Stimulated activated CD8-positive, alpha-beta memory T cell treated with anti-CD3 and anti-CD28 coated beads, Interleukin-4, amount 100 ng/mL, for 24 hours (primary cell): ENCODE data around the gene PER2.

ENCODE experiments used
- DNase-seq: peaks from one replicate; pipeline ENCODE4 v3.0.0-alpha.2; 2020; ENCODE audit warnings: low read depth

PER2 gene

DNA sequence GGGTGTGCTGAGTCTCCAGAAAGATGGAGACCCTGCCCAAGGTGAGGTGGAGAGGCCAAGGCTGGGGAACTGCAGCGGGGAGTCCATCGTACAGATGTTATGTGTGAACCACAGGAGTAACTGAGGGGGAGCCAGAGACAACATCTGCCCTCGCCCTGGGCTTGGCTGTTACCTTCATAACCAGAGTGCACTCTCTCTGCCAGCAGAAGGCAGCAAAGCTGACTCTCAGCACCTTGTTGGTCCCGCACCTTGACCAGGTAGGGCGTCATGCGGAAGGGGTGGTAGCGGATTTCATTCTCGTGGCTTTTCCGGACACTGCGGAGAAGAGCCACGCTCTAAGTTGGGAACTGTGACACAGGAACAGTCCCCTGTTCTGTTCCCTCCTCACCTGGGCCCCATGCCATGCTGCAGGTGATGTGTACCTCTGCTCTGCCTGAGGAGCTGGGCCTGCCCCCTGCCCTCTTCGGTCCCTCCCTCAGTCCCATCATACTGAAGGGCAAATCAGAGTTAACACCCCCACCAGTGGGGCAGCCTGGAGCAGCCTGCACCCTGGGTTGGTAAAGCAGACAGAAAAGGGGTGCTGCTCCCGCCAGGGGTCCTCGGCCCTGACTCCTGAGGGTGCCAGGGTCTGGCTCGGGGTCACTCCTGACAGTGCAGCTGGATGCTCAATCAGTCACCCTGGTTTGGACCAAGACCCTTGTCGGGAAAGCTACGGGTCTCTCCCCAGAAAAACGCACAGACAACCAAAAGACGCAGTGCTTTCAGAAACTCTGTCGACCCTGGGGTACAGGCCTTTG, 20.3 kb downstream of the PER2 start:
- DNase-seq: no peak

DNA sequence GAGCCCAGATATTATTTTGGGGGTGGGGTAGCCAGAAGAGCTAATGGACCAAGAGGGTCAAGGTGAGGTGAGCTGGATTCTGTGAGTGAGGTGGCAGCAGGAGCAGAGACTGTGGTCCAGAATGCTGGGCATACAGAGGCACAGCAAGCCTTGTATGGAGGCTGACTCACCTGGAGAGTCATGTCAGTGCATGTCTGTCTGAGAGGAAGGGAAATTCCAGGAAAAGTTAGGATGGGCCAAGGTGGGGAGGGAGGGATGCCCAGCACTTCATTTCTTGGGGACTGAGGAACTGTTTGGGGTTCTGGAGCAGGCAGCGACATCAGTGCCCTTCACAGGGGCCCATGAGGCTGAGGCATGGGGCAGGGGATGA, 21.1 kb downstream of the PER2 start:
- DNase-seq: no peak

DNA sequence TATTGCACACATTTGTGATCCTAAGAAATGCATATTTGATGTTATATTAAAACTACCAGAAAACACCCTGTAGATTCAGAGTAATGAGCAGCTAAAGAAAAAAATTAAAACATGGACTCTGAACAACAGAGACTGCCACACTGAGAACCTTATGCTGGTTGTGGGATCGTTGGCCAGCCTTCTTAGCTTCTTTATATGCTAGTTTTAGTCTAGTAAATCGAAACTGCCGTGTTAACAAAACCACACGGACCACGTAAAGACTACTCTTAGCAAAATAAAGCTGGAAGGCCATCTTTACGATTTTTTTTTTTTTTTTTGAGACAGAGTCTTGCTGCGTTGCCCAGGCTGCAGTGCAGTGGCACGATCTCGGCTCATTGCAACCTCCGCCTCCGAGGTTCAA, 22.8 kb downstream of the PER2 start:
- no peak for DNase-seq

DNA sequence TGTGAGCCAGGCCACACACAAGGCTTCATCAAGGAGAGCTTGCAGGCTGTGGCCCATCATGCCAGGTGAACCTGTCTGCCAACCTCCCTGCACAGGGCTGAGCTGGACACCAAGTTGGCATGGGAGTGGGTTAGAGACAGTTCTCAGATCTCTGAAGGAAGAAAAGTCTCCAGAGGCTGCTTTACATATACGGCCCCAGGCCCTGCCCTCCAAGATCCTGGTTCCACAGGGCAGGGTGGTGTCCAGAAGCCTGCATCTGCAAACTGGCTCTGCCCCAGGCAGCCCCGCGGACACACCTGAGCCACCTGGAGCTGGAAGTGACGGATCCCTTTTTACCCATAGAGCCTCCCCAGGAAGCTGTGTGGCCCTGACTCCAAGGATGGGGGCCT, 24.3 kb downstream of the PER2 start:
- DNase-seq: no peak

DNA sequence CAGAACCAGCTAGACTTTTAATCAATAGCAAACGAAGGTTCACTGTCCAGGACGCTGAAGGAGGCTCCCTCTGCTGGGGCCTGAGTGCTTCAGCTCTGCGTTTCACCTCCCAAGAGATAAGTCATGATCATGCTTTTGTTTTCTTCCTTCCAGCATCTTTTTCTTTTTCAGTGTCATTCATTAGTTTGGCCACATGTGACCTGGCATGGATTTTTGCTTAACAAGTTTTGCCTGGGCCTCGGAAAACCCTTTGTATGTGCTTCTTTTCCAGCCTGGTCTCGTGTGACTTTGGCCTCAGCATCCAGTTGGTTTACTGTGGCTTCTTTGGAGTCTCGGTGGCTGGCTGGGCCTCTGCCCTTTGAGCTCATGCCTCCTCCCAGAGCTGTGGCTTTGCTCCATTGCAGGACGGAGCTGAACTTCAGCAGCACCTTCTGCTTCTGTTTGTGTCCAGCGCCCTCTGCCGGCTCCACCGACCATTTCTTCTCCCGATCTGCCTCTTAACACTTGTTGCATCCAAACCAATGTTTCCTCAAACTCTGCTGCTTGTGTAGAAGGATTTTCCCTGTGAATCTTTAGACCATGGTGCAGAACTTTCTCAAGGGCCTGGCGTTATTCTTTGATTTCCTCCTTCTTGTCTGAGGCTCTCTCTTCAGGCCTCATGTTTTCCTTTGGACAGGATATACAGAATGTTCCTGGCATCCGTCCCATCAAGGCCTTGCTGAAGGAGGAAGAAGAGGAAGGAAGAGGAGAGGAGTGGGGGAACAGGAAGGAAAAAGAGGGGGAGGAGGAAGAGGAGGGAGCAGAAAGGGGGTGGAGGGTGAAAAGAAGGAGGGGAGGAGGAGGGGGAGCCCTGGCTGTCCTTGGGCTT, 25.0 kb downstream of the PER2 start:
- DNase-seq: peak; percentile 59

DNA sequence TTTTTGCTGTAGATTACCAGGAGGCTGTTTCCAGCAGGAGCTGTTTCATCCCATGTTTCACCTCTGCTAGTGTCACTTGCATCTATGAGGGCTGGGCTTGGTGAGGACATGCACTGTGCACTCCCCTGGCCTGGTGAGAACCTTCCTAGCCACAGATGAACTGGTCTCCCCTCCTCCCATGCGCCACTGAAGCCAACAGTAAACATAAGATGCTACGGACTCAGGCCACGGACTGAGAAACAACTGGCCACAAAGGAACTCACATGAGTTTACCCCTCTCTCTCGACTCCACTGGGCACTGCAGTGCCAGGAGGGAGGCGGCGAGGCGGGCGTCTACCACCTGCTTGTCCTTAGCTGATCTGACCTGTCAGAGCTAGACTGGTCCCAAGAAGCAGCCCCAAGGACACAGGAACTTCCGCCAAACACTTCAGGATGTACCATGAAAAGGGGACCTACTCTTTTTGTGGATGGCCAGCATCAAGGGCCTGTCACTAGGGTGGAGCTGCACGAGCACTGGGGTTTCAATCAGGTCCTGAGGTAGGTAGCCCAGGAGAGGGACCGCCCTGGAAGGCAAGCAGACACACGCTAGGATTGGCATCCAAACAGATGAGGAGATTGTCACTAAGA, 25.8 kb downstream of the PER2 start:
- DNase-seq: no peak

DNA sequence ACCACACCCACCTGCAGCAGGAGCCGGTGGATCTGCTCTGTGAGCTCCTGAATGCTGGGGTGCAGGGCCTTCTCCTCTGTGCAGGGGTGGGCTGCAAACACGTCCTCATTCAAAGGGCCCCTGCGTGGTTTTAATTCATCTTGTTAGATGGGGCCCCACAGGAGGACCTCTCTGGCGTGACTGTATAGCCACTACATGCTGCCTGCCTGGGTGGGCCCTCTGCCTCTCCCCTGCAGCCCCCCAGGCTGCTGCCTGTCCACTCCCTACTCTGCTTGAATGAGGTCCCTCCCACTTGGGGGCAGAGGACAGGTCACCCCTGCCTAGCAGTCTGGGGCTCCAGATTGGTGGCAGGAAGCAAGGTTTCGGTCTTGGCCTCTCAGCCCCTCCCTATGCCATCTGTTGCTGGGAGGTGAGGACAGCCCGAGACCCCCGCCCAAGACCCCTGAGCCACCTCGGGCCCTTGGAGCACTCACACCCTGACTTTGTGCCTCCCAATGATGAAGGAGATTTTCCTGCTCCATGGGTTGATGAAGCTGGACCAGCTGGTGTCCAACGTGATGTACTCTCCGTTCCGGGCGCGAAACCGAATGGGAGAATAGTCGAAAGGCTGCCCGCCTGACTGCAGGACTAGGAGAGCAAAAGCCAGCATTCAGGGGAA, 26.6 kb downstream of the PER2 start:
- DNase-seq: no peak

DNA sequence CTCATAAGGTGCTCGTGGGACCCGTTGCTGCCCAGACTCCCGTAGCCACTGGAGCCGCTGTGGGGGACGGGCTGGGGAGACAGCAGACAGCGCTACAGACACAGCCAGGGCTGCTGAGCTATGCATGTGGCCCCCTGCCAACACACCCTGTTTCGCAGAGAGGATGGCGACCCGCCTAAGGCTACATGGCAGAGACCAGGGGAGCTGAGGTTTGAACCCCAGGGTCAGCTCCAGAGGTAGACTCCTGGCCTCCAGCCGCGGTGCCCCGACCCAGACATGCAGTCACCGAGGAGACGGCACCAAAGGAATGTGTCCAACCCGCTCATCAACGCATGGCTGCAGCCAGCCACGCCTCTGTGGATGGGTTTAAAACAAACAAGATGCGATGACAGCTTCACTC, 27.5 kb downstream of the PER2 start:
- DNase-seq: no peak

DNA sequence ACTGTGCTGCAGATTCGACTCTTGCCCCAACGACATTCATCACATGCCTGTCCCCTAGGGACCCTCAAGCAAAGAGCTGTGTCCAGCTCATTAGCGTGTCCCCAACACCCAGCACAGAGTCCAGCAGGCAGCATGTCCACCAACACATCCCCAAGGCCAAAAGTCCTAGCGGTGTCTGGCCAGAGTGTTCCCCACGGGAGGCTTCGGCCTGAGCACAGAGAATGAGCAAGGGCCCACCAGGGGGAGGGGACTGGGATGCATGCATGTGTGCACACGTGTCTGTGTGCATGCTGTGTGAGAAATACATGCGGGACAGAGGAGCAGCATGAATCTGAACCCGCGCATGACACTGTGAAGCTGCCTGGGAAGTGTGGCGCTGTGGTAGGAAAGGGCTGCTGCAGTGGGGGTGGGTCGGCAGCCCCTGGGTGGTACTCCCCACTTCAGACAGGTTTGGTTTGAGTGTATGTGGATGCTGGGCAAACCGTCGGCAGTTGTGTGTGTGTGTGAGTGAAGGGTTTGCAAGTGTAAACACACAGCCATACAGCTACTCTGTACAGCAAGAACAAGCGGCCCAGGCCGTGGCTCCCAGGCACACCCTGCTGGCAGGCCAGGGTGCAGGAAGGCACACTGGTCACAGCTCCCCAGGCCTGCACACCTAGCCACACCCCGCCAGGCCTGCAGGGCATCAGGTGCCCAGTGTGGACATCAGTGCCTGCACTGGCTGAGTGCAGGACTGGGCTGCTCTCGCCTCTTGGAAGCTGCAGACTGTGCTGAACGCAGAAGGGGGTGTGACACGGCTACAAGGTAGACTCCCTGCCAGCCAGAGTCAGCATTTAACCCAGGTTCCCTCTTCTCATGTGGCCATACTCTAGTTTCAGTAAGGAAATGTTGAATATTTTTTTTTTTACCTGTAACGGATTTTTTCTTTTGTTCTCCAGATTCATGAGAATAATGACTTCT, 29.1 kb downstream of the PER2 start:
- DNase-seq: no peak

DNA sequence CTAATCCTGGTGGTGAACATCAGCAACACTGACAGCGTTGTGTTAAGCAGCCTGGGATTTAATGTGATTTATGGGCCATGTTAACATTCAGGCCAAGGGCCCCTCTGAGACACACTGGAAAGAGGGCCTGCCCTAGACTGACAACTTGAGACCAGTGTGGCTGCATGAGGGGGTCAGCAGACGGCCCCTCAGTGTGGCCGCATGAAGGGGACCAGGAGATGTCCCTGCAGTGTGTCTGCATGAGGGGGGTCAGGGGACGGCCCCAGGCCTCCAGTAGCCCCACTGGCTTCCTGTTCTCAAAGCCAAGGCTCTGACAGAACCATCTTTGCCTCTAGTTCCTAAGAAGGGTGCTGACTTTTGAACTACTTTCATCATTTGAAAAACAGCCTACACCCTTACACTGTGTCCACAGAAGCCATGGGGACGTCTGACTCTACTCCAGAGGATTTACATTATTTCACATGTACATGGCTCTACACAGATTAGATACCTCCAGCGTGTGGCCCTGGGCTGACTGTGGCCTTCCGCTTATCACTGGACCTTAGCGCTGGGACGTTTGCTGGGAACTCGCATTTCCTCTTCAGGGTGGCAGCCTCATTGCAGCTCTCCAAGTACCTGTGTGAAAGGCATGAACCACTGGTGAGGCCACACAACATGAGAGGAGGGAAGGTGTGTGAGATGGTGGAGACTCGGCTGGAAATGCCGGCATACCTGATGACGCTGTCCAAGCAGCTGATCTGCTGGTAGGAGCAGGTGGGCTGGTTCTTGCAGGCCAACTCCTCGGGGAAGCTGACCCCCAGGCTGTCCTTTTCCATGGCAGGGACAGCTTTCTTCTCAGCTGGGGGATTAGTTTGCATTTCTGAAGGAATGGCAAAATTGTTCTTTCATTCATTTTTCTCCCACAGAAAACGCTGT, 30.4 kb downstream of the PER2 start:
- no peak for DNase-seq

DNA sequence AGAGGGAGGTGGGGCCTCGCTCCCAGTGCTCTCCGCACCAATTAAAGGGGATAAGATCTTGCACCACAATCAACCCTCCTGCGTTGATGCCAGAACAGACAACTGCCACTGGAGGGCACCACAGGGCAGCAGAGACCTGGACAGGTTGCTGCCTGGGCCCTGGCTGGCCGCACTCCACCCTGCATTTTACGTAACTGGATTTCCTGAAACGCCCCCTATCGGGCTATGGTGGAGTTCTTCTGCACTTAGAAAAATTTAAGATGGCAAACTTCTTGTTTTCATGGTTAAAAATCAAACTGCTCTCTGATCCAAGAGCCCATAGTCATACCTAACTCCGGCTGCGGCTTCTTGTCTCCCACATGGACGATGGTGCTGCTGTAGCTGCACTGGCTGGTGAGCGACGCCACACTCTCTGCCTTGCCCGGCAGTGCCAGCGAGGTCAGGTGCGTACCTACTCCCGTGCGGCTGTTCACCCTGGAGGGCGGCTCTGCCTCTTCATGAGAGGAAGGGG, 31.8 kb downstream of the PER2 start:
- peak; percentile 58 for DNase-seq

DNA sequence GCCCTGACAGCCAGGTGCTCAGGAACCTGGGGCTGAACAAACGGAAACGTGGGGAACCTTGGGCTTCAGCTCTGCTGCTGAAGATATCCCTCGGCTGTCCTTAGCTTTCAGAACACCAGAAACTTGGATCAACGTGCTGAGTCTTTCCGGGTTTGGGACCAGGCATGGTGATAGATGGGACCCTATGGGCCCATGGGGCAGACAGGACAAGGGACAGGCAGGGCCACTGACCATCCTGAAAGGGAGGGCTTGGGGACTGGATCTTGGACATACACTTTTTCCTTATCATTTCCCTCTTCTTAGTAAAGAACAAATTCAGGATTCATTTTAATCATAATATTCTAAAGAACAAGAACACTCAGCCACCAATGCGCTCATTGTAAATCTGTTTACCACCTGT, 32.3 kb downstream of the PER2 start:
- DNase-seq: no peak

DNA sequence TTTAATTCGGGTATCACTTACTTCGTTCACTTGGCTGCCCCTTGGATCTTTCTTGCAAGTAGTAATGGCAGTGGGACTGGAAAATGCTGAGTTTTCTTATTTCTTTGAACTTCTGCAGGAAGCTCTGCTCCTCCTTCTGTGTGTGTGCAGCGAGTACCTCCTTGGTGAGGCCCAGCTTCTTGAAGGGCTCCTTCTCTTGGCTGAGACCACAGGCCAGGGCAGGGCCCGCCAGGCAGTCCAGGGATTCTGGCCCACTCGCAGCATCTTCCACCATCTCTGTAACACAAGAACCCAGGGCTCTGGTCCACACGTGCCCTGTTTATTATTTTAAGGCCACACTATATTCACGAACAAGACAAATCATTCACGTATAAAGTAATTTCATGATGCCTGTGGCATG, 32.8 kb downstream of the PER2 start:
- no peak for DNase-seq

DNA sequence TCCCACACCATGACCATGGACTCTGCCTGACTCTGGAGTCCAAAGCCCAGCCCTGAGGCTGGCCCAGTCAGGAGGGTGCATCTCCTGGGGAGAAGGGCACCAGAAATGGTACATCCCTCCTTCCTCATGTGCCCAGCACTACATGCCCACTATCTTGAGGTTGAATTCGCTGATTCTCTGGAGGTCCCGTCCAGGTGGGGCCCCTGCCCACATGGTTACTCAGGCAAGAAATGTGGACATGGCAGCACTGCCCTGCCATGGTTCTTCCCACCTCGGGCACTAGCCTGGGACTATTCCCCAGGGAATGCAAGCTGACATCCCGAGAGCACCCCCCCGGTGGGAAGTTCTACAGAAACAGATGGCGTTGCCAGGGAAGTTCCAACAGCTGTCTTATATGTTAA, 33.3 kb downstream of the PER2 start:
- no peak for DNase-seq

DNA sequence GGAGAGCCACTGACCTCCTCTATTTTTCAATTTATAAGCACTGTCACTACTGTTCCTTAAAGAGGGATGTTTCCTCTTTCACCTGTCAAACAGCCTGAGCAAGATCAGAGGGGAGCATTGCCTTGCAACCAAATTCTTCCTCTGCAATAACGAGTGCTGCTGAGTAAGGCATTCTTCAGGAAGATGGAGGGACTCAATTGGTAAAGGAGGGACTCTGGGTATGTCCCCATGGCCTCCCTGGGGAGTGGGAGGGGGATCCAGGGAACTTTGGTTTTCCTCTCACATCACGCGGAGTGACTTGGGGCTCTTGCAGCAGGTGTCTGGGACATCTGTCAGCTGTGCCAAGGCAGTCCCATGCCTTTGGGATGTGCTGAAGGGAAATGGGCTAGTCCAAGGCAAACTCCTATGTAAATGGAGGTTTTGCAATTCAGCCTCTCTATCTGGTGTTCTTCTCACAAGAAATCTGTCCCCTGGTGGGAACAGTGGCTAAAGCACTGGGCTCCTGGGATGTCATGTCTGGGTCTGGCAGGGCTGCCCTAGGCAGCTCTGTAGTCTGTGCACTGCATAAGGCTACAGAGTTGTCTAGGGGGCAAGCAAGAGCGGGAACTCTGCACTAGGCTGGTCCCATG, 34.2 kb downstream of the PER2 start:
- no peak for DNase-seq

DNA sequence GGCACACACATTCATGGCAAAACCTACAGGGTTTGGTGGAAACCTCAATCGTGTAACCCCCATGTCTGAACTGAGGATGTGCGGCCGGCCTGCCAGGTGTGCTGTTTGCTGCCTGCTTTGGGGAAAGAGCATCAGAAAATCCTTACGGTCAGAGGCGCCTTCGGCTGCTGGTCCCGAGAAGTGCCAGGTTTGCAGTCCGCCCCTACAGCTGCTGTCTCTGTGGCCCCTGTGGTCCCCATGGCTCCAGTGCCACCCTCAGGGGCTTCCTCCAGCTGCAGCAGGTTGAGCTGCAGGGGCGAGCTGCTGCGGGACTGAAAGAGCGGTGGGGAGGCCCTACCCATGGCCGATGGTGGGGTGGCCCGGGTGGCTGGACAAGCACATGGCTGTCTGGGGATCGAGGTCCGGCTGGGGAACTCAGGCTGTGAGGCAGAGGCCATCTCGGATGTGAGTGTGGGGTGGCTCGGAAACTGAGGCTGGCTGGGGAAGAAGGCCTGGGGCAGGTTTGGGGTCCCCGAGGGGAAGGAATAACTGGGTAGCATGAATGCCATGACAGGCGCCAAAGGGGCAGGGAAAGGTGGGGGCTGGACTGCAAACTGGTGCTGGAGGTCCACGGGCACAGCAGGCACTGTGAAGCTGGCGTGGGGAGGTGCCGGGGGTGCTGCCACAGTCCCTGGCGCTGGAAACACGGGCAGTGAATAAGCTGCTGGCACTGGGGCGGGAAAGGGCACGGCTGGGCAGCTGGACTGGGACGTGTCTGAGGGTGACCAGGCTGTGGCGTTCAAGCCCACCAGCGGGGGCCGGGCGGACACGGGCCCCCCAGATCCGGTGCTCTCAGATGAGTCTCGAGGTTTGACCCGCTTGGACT, 35.4 kb downstream of the PER2 start:
- DNase-seq: no peak

DNA sequence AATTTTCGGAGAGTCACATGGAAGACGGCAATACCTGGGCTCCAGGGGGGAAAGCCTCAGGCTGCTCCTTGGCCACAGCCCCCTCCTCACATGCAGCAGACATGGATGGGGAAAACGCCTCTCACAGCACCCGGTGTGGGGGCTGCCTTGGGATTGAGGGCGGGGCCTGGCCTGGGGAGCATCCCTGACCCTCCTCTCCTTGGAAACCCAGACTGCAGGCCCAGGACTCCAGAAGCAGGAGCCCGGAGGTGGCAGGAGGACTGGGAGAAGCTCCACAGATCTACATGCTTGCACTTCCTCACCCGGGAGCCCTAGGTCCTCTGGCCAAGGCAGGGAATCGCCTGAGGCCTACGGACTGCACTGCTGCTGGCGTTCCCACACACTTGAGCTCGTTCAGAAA, 36.4 kb downstream of the PER2 start:
- DNase-seq: no peak

DNA sequence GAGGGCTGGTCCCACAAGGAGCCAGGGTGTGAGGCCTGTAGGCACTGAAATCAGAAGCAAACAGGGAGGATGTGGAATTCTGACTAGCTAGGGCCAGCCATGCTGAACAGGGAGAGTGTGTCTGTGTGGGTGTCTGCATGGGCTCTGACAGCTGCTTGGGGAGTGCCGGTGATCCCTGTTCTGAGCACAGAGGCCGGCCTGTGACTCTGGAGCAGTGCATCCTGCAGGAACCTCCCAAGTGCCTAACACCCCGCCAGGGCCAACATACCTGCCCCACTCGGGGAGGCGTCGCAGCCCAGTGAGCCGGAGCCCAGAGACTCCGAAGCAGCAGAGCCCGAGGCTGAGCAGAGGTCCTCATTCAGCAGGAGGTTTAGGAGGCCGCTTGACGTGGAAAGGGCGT, 37.1 kb downstream of the PER2 start:
- no peak for DNase-seq

DNA sequence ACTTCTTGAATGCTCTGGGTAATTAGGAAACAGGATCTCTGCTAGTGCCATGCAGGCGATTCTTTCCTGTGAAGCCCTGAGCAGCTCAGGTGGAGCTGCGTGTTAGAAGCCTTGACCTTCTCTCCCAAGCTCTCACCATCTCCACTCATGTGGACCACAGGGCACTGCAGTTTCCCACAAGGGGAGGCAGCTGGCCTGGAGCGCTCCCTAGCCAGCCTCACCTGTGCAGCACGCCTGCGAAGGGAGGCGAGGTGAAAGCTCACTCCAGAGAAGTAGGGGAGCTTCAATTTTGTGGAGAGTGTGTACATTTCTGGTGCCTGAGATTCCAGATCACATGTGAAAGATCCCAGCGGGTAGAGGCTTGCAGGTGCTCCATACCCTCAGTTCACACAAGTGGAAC, 37.5 kb downstream of the PER2 start:
- no peak for DNase-seq
